Endothelial cell (in vitro differentiated cells): ENCODE results near the gene NCOA1. TPM values are rescaled to one million over a fixed set of nuclear protein-coding genes. Genes with fewer than 3 reads are reported as not detected.
"Not testable (repeated sequence)": the region's sequence is repeated elsewhere in the genome, so short reads cannot be mapped to it uniquely, and the experiment has no call there.

Experiments
- DNase-seq: peaks from one replicate; pipeline ENCODE4 v3.0.0; 2021; ENCODE audit warnings: low spot score
- H3K27ac Mint-ChIP-seq: one replicate; pipeline ENCODE4 v1.8.0; 2021; ENCODE audit warnings: mixed read lengths, inconsistent platforms; ENCODE audit not compliant: unreplicated experiment
- H3K27me3 Mint-ChIP-seq: one replicate; pipeline ENCODE4 v1.8.0; 2021; ENCODE audit warnings: mild to moderate bottlenecking, moderate library complexity, mixed read lengths, inconsistent platforms; ENCODE audit not compliant: unreplicated experiment
- H3K36me3 Mint-ChIP-seq: one replicate; pipeline ENCODE4 v1.8.0; 2021; ENCODE audit warnings: mild to moderate bottlenecking, low read depth, mixed read lengths, inconsistent platforms; ENCODE audit not compliant: unreplicated experiment
- H3K4me1 Mint-ChIP-seq: one replicate; pipeline ENCODE4 v1.8.0; 2021; ENCODE audit warnings: mild to moderate bottlenecking, mixed read lengths, inconsistent platforms; ENCODE audit not compliant: unreplicated experiment
- H3K4me3 Mint-ChIP-seq: one replicate; pipeline ENCODE4 v1.8.0; 2021; ENCODE audit warnings: mild to moderate bottlenecking, mixed read lengths, inconsistent platforms; ENCODE audit not compliant: unreplicated experiment
- H3K9me3 Mint-ChIP-seq: one replicate; pipeline ENCODE4 v1.8.0; 2021; ENCODE audit warnings: mixed read lengths, inconsistent platforms; ENCODE audit not compliant: unreplicated experiment
- CTCF ChIP-seq: fragments of 200-600 bp; sonication (generic); IDR thresholded peaks from one replicate; pipeline ENCODE4 v1.5.0; 2021; ENCODE audit warnings: antibody characterized with exemption; ENCODE audit not compliant: unreplicated experiment
- total RNA-seq: library from RNA; stranded (reverse); fragmentation: NEBNext Ultra II Directional; extraction: Animal tissue kit (Norgen Biotek cat#: 25700); gene quantifications from one replicate; pipeline ENCODE4 v1.2.1, GENCODE V29; 2021; ENCODE audit not compliant: unreplicated experiment

Gene NCOA1
- total RNA-seq, 1 donor from 2014 or later = 47.4 TPM

GRCh38 chr2:24793761-24794435 lies 302.8 kb downstream of the NCOA1 start:
- H3K4me3 Mint-ChIP-seq = peak overlapping the region; percentile 97
- TF ChIP-seq CTCF = no peak
- H3K9me3 Mint-ChIP-seq = no peaks in the 10 kb centered on the region
- peaks cover 24% of the 10 kb centered on the region for H3K36me3 Mint-ChIP-seq
- H3K27ac Mint-ChIP-seq = peak overlapping the region; percentile 98
- peak; percentile 37 for DNase-seq
- H3K27me3 Mint-ChIP-seq = peaks cover 7% of the 10 kb centered on the region
- peaks cover 23% of the 10 kb centered on the region for H3K4me1 Mint-ChIP-seq

- Mint-ChIP-seq H3K36me3 (peaks cover 39% of the 10 kb centered on the region), H3K4me3 (no peak overlapping the region), H3K4me1 (peaks cover 18% of the 10 kb centered on the region), H3K27me3 (peaks cover 7% of the 10 kb centered on the region), H3K27ac (no peak overlapping the region), H3K9me3 (no peaks in the 10 kb centered on the region)
- TF ChIP-seq CTCF = no peak
- no peak for DNase-seq
These were observed 306.6 kb downstream of the NCOA1 start for GRCh38 chr2:24797644-24798043.

- H3K4me3 Mint-ChIP-seq, H3K9me3 Mint-ChIP-seq, H3K4me1 Mint-ChIP-seq, H3K27ac Mint-ChIP-seq, H3K27me3 Mint-ChIP-seq, DNase-seq: not testable (repeated sequence)
- peaks cover 59% of the 10 kb centered on the region for H3K36me3 Mint-ChIP-seq
These were observed 309.4 kb downstream of the NCOA1 start for GRCh38 chr2:24800487-24800886.

- not testable (repeated sequence) for H3K27me3 Mint-ChIP-seq, H3K27ac Mint-ChIP-seq, H3K9me3 Mint-ChIP-seq, DNase-seq, H3K4me1 Mint-ChIP-seq
- H3K36me3 Mint-ChIP-seq = peaks cover 49% of the 10 kb centered on the region
- H3K4me3 Mint-ChIP-seq = peak overlapping the region; percentile 66
These were observed 315.0 kb downstream of the NCOA1 start for GRCh38 chr2:24805811-24806660.

- Mint-ChIP-seq H3K27me3 (no peaks in the 10 kb centered on the region), H3K4me1 (no peaks in the 10 kb centered on the region), H3K36me3 (peaks cover 47% of the 10 kb centered on the region), H3K4me3 (peak overlapping the region; percentile 66), H3K9me3 (no peaks in the 10 kb centered on the region), H3K27ac (no peak overlapping the region)
- TF ChIP-seq CTCF = no peak
- DNase-seq = no peak
These were observed 315.6 kb downstream of the NCOA1 start for GRCh38 chr2:24806661-24807036.
